Epithelial cell of prostate (primary cell): ENCODE results near the gene NEUROD4.

Experiments
- DNase-seq: peaks from one replicate; pipeline ENCODE4 v3.0.0-alpha.2; 2011; ENCODE audit warnings: low read depth, low spot score
- H3K27ac ChIP-seq: fragments of 450-650 bp; 2 replicates; pipeline ENCODE4 v1.5.1; 2017; ENCODE audit warnings: mild to moderate bottlenecking

The NEUROD4 gene

GRCh38 chr12:54997929-54998522 lies 21.7 kb upstream of the NEUROD4 start:
- DNase-seq: no peak
- no peak overlapping the region for H3K27ac ChIP-seq

GRCh38 chr12:54998958-54999510 lies 20.7 kb upstream of the NEUROD4 start:
- no peak overlapping the region for H3K27ac ChIP-seq
- DNase-seq: no peak

GRCh38 chr12:55001198-55001868 lies 18.4 kb upstream of the NEUROD4 start:
- H3K27ac ChIP-seq: no peak overlapping the region
- DNase-seq: no peak

- H3K27ac ChIP-seq: no peak overlapping the region
- DNase-seq: no peak
Measured at GRCh38 chr12:55002355-55002754, 17.4 kb upstream of the NEUROD4 start.

GRCh38 chr12:55008944-55009585 lies 10.7 kb upstream of the NEUROD4 start:
- DNase-seq: no peak
- no peak overlapping the region for H3K27ac ChIP-seq

GRCh38 chr12:55017416-55017925 lies 2.3 kb upstream of the NEUROD4 start:
- no peak overlapping the region for H3K27ac ChIP-seq
- DNase-seq: no peak

- no peak for DNase-seq
- no peak overlapping the region for H3K27ac ChIP-seq
Measured at GRCh38 chr12:55024575-55024974, 4.8 kb downstream of the NEUROD4 start.

GRCh38 chr12:55025508-55025907 lies 5.7 kb downstream of the NEUROD4 start:
- no peak overlapping the region for H3K27ac ChIP-seq

GRCh38 chr12:55034218-55034617 lies 14.4 kb downstream of the NEUROD4 start:
- DNase-seq: no peak
- H3K27ac ChIP-seq: no peak overlapping the region

More at GRCh38 chr12:55025508-55025907, 5.7 kb downstream of the NEUROD4 start:
- no peak for DNase-seq

GRCh38 chr12:55036326-55037115 lies 16.7 kb downstream of the NEUROD4 start:
- H3K27ac ChIP-seq: no peak overlapping the region
- DNase-seq: no peak

GRCh38 chr12:55037351-55037987 lies 17.7 kb downstream of the NEUROD4 start:
- DNase-seq: no peak
- no peak overlapping the region for H3K27ac ChIP-seq

GRCh38 chr12:55039395-55040354 lies 19.9 kb downstream of the NEUROD4 start:
- no peak overlapping the region for H3K27ac ChIP-seq
- DNase-seq: no peak

GRCh38 chr12:55041345-55042055 lies 21.7 kb downstream of the NEUROD4 start:
- no peak for DNase-seq
- H3K27ac ChIP-seq: no peak overlapping the region

GRCh38 chr12:55043542-55043941 lies 23.8 kb downstream of the NEUROD4 start:
- no peak overlapping the region for H3K27ac ChIP-seq
- no peak for DNase-seq

- no peak for DNase-seq
- no peak overlapping the region for H3K27ac ChIP-seq
Measured at GRCh38 chr12:55044135-55044534, 24.4 kb downstream of the NEUROD4 start.

GRCh38 chr12:55049676-55050075 lies 29.9 kb downstream of the NEUROD4 start:
- DNase-seq: no peak
- no peak overlapping the region for H3K27ac ChIP-seq

- H3K27ac ChIP-seq: no peak overlapping the region
- DNase-seq: no peak
Measured at GRCh38 chr12:55051197-55051947, 31.6 kb downstream of the NEUROD4 start.
